Skin of body (tissue), 3 donors: ENCODE measurements around the gene SNRNP25. TPM values are rescaled to one million over a fixed set of nuclear protein-coding genes. Genes with fewer than 3 reads are reported as not detected.

Experiments used
- DNase-seq: peaks from one replicate; lab custom pipeline; 2025; lab: John Stamatoyannopoulos, UW
- small RNA-seq: library from RNA; depleted of rRNA; stranded (forward); fragments of <200 nt; gene quantifications from one replicate; pipeline ENCODE3, GENCODE V24; 2014; ENCODE audit warnings: low replicate concordance
- total RNA-seq: library from RNA; depleted of rRNA; stranded (reverse); fragments of >200 nt; gene quantifications from one replicate; pipeline ENCODE4 v1.2.3, GENCODE V29; 2014

The SNRNP25 gene
- total RNA-seq, 1 donor from 2014 or later: 13.0 TPM

- DNase-seq: no peak
Measured at GRCh38 chr16:101586-101985, 48.0 kb downstream of the SNRNP25 start.

- DNase-seq: no peak
Measured at GRCh38 chr16:102060-102855, 48.6 kb downstream of the SNRNP25 start.

GRCh38 chr16:104355-104754 is 50.7 kb downstream of the SNRNP25 start:
- DNase-seq: no peak

- DNase-seq: no peak
Measured at GRCh38 chr16:104928-105327, 51.3 kb downstream of the SNRNP25 start.

- no peak for DNase-seq
Measured at GRCh38 chr16:105521-105920, 51.9 kb downstream of the SNRNP25 start.

- peak; percentile 54 for DNase-seq
Measured at GRCh38 chr16:106623-107324, 53.1 kb downstream of the SNRNP25 start.

Small RNA genes lying within 50 kb of the gene (small RNA-seq; reads per million reads assigned to genes)
- gene MIR6859-4 (not detected), gene Z69720.2 (not detected)

Other genes with a start within 250 kb of the SNRNP25 start
- gene POLR3K, start 220 bp upstream of the SNRNP25 start, total RNA-seq: 3.7 TPM
- 29.1 TPM for gene RHBDF1, start 18.8 kb downstream of the SNRNP25 start, total RNA-seq
- gene MPG, start 24.4 kb downstream of the SNRNP25 start, total RNA-seq: 40.4 TPM
- gene NPRL3, start 84.8 kb downstream of the SNRNP25 start, total RNA-seq: 12.5 TPM
- 8.4 TPM for gene HBZ, start 98.8 kb downstream of the SNRNP25 start, total RNA-seq
- gene HBM, start 112.2 kb downstream of the SNRNP25 start, total RNA-seq: 89.5 TPM
- gene HBA2, start 119.0 kb downstream of the SNRNP25 start, total RNA-seq: 7,549 TPM
- gene HBA1, start 122.9 kb downstream of the SNRNP25 start, total RNA-seq: 3,010 TPM
- 2.2 TPM for gene HBQ1, start 126.6 kb downstream of the SNRNP25 start, total RNA-seq
- gene LUC7L, start 175.6 kb downstream of the SNRNP25 start, total RNA-seq: 71.7 TPM
- gene FAM234A, start 181.0 kb downstream of the SNRNP25 start, total RNA-seq: 37.1 TPM
- 2.4 TPM for gene RGS11, start 222.1 kb downstream of the SNRNP25 start, total RNA-seq
- gene ARHGDIG, start 226.8 kb downstream of the SNRNP25 start, total RNA-seq: 0.99 TPM
- 1.1 TPM for gene PDIA2, start 229.3 kb downstream of the SNRNP25 start, total RNA-seq